ENCODE measurements around the gene SPECC1L. TPM values are rescaled to one million over a fixed set of nuclear protein-coding genes. Genes with fewer than 3 reads are reported as not detected.

SPECC1L gene
- total RNA-seq, 1 experiment from 2014 or later = 14.1 TPM

DNA sequence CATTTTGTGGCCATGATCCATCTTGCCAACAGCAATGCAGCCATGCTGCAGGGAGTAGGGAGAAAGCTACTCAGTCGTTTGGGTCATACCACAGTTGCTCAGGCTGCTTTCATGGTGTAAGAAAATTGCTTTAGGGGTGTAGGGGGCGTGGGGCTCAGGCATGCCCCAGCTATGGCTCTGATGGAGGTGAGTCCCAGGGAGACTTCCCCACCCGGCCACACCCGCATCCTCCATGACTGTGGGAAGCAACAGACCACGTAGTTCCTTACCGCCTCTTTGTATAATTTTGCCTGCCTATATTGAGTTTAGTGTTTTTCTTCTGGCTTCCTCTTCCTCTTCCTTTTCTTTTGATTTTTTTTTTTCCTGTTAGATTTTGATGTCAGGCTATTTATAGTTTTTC lies 58.8 kb downstream of the SPECC1L start:
- no peak overlapping the region for H3K27ac ChIP-seq (ENCODE audit: low read length)
- BruUV-seq (replicated peaks) = no TSS peak
- no peak overlapping the region for H3K4me2 ChIP-seq (ENCODE audit: low read length)
- peaks cover 25% of the 10 kb centered on the region for H3K36me3 ChIP-seq (ENCODE audit: low read depth, low read length)
- H3K9me2 ChIP-seq (replicated peaks; ENCODE audit: low read length) = no peaks in the 10 kb centered on the region
- no peaks in the 10 kb centered on the region for H3K79me2 ChIP-seq (ENCODE audit: low read length)
- CTCF ChIA-PET = no interaction called here
- H3K9me3 ChIP-seq (ENCODE audit: low read length) = no peaks in the 10 kb centered on the region
- no peak for DNase-seq
- peaks cover 6% of the 10 kb centered on the region for H3K4me1 ChIP-seq (ENCODE audit: insufficient read depth, low read length)
- H2AFZ ChIP-seq (ENCODE audit: low read length) = no peak overlapping the region
- no peaks in the 10 kb centered on the region for H3F3A ChIP-seq (ENCODE audit: low read length, unreplicated experiment)
- no peaks in the 10 kb centered on the region for H4K20me1 ChIP-seq (ENCODE audit: low read length)
- no peak for ATAC-seq
- H3K9ac ChIP-seq (ENCODE audit: low read length) = no peak overlapping the region
- no peak overlapping the region for H3K4me3 ChIP-seq (ENCODE audit: low read length)
- POLR2A ChIA-PET (ENCODE audit: unreplicated experiment) = no interaction called here
- TF ChIP-seq EZH2 (IDR thresholded peaks at IDR 0.05; ENCODE audit: low read length, unreplicated experiment) (no peak), CTCF (conservative IDR thresholded peaks at IDR 0.05; ENCODE audit: low read depth, low read length) (no peak), EZH2phosphoT487 (IDR thresholded peaks at IDR 0.05; ENCODE audit: borderline replicate concordance, low read length) (no peak)
- intact Hi-C loops (cut with micrococcal nuclease) = no loop called here
- H3K27me3 ChIP-seq (ENCODE audit: low read length) = no peaks in the 10 kb centered on the region

- no peak overlapping the region for H3K9ac ChIP-seq (ENCODE audit: low read length)
- H3K4me3 ChIP-seq (ENCODE audit: low read length) = no peak overlapping the region
- H3F3A ChIP-seq (ENCODE audit: low read length, unreplicated experiment) = no peaks in the 10 kb centered on the region
- no peak overlapping the region for H3K27ac ChIP-seq (ENCODE audit: low read length)
- H3K4me1 ChIP-seq (ENCODE audit: insufficient read depth, low read length) = peaks cover 6% of the 10 kb centered on the region
- ChIA-PET POLR2A (ENCODE audit: unreplicated experiment) (no interaction called here), CTCF (no interaction called here)
- H2AFZ ChIP-seq (ENCODE audit: low read length) = no peak overlapping the region
- no peak overlapping the region for H3K4me2 ChIP-seq (ENCODE audit: low read length)
- no peaks in the 10 kb centered on the region for H3K79me2 ChIP-seq (ENCODE audit: low read length)
- DNase-seq (peak; percentile 4), ATAC-seq (no peak)
- no peaks in the 10 kb centered on the region for H4K20me1 ChIP-seq (ENCODE audit: low read length)
- no peaks in the 10 kb centered on the region for H3K9me2 ChIP-seq (replicated peaks; ENCODE audit: low read length)
- BruUV-seq (replicated peaks) = no TSS peak
- H3K36me3 ChIP-seq (ENCODE audit: low read depth, low read length) = peaks cover 30% of the 10 kb centered on the region
- intact Hi-C loops (cut with micrococcal nuclease) = loop anchor here (10.0 kb wide), 1 partner anchor 74 kb away; no protein-coding TSS in a partner anchor
- no peaks in the 10 kb centered on the region for H3K9me3 ChIP-seq (ENCODE audit: low read length)
- TF ChIP-seq EZH2 (IDR thresholded peaks at IDR 0.05; ENCODE audit: low read length, unreplicated experiment) (no peak), EZH2phosphoT487 (IDR thresholded peaks at IDR 0.05; ENCODE audit: borderline replicate concordance, low read length) (no peak), CTCF (conservative IDR thresholded peaks at IDR 0.05; ENCODE audit: low read depth, low read length) (no peak)
- no peaks in the 10 kb centered on the region for H3K27me3 ChIP-seq (ENCODE audit: low read length)
Observed at GRCh38 chr22:24330636-24331035, 60.0 kb downstream of the SPECC1L start.

- no peaks in the 10 kb centered on the region for H3K27me3 ChIP-seq (ENCODE audit: low read length)
- ChIA-PET CTCF (no interaction called here), POLR2A (ENCODE audit: unreplicated experiment) (no interaction called here)
- H3K27ac ChIP-seq (ENCODE audit: low read length) = no peak overlapping the region
- no peak overlapping the region for H3K9ac ChIP-seq (ENCODE audit: low read length)
- peaks cover 6% of the 10 kb centered on the region for H3K4me1 ChIP-seq (ENCODE audit: insufficient read depth, low read length)
- no peaks in the 10 kb centered on the region for H3K79me2 ChIP-seq (ENCODE audit: low read length)
- TF ChIP-seq EZH2 (IDR thresholded peaks at IDR 0.05; ENCODE audit: low read length, unreplicated experiment) (no peak), EZH2phosphoT487 (IDR thresholded peaks at IDR 0.05; ENCODE audit: borderline replicate concordance, low read length) (no peak), CTCF (conservative IDR thresholded peaks at IDR 0.05; ENCODE audit: low read depth, low read length) (no peak)
- no peak for DNase-seq
- H3K4me2 ChIP-seq (ENCODE audit: low read length) = no peak overlapping the region
- H3K9me3 ChIP-seq (ENCODE audit: low read length) = no peaks in the 10 kb centered on the region
- no peak overlapping the region for H3K4me3 ChIP-seq (ENCODE audit: low read length)
- intact Hi-C loops (cut with micrococcal nuclease) = loop anchor here (10.0 kb wide), 1 partner anchor 73 kb away; no protein-coding TSS in a partner anchor
- H3K9me2 ChIP-seq (replicated peaks; ENCODE audit: low read length) = no peaks in the 10 kb centered on the region
- H2AFZ ChIP-seq (ENCODE audit: low read length) = no peak overlapping the region
- no peak for ATAC-seq
- H3K36me3 ChIP-seq (ENCODE audit: low read depth, low read length) = peaks cover 24% of the 10 kb centered on the region
- no peaks in the 10 kb centered on the region for H4K20me1 ChIP-seq (ENCODE audit: low read length)
- no TSS peak for BruUV-seq (replicated peaks)
- H3F3A ChIP-seq (ENCODE audit: low read length, unreplicated experiment) = no peaks in the 10 kb centered on the region
Observed at GRCh38 chr22:24331468-24332440, 61.1 kb downstream of the SPECC1L start.

Measured in PC-3 (cell line).